T47D (cell line): ENCODE data around the gene C14orf119.
A peak's percentile ranks its signal among the peaks of the same experiment; 100 is the strongest.

Experiments used
- DNase-seq, 2 experiments: peaks; one replicate each; pipeline versions ENCODE4 v3.0.0 to v3.0.0-alpha.2; 2011 to 2012; ENCODE audit warnings: low read depth in 1 of 2, low spot score in 1 of 2
- JUND ChIP-seq: IDR thresholded peaks from 2 replicates; pipeline ENCODE4 v1.6.1; 2012; ENCODE audit warnings: low read depth
- in situ Hi-C: cut with HindIII; loops from 2 replicates; pipeline ENCODE4 v1.10.0; 2016; ENCODE audit warnings: low sequenced_read_pairs, low pct_unique_long_range_greater_than_20kb

Gene C14orf119

GRCh38 chr14:23132970-23133369, 37.7 kb downstream of the C14orf119 start:
- TF ChIP-seq JUND = no peak
- in situ Hi-C loops = no loop called here
- no peak for DNase-seq

- no peak for TF ChIP-seq JUND
- DNase-seq = no peak
- in situ Hi-C loops = no loop called here
Measured at GRCh38 chr14:23136566-23137133, 41.3 kb downstream of the C14orf119 start.

- in situ Hi-C loops = no loop called here
- no peak for TF ChIP-seq JUND
- no peak for DNase-seq
Measured at GRCh38 chr14:23137192-23137812, 42.0 kb downstream of the C14orf119 start.

- in situ Hi-C loops = no loop called here
- no peak for DNase-seq
- no peak for TF ChIP-seq JUND
Measured at GRCh38 chr14:23137813-23138535, 42.7 kb downstream of the C14orf119 start.

GRCh38 chr14:23139874-23140273, 44.6 kb downstream of the C14orf119 start:
- no peak for DNase-seq
- in situ Hi-C loops = no loop called here
- no peak for TF ChIP-seq JUND

- TF ChIP-seq JUND = no peak
- in situ Hi-C loops = no loop called here
- no peak for DNase-seq
Measured at GRCh38 chr14:23140371-23140770, 45.1 kb downstream of the C14orf119 start.

GRCh38 chr14:23141706-23142444, 46.6 kb downstream of the C14orf119 start:
- in situ Hi-C loops = no loop called here
- peak; percentile 28 to 91 for DNase-seq
- no peak for TF ChIP-seq JUND

- DNase-seq = no peak
- in situ Hi-C loops = no loop called here
- no peak for TF ChIP-seq JUND
Measured at GRCh38 chr14:23142826-23143225, 47.5 kb downstream of the C14orf119 start.

GRCh38 chr14:23143911-23144310, 48.6 kb downstream of the C14orf119 start:
- no peak for TF ChIP-seq JUND
- no peak for DNase-seq
- in situ Hi-C loops = no loop called here

GRCh38 chr14:23145794-23146350, 50.6 kb downstream of the C14orf119 start:
- peak in 1 of 2 experiments; percentile 10 for DNase-seq
- in situ Hi-C loops = no loop called here
- TF ChIP-seq JUND = no peak

- in situ Hi-C loops = no loop called here
- no peak for TF ChIP-seq JUND
- DNase-seq = no peak
Measured at GRCh38 chr14:23146351-23146910, 51.1 kb downstream of the C14orf119 start.

- TF ChIP-seq JUND = no peak
- no peak for DNase-seq
- in situ Hi-C loops = no loop called here
Measured at GRCh38 chr14:23146980-23147379, 51.7 kb downstream of the C14orf119 start.

- in situ Hi-C loops = no loop called here
- TF ChIP-seq JUND = no peak
- no peak for DNase-seq
Measured at GRCh38 chr14:23147676-23148075, 52.4 kb downstream of the C14orf119 start.
